ENCODE measurements around the gene FHIT. TPM values are rescaled to one million over a fixed set of nuclear protein-coding genes. Genes with fewer than 3 reads are reported as not detected.

Gene FHIT
- total and polyA plus RNA-seq, 11 donors = 4.2 to 26.8 (median 16.5) TPM

GRCh38 chr3:60298141-60298540 lies 953.1 kb downstream of the FHIT start:
- Histone ChIP-seq H3K36me3 (no peaks in the 10 kb centered on the region), H3K4me3 (no peak overlapping the region), H3K9me3 (peaks cover 0 to 7% (median 0%) of the 10 kb centered on the region in 12 donors), H3K27ac (no peak overlapping the region), H3K4me1 (peaks cover 0 to 7% (median 0%) of the 10 kb centered on the region in 12 donors), H3K27me3 (no peaks in the 10 kb centered on the region)
- 72 to 83% (median 81%) methylated on average over 3 of the region's 3 CpGs for WGBS, 4 donors
- ATAC-seq (no peak), DNase-seq (no peak)
- no peak for TF ChIP-seq CTCF (IDR thresholded peaks at IDR 0.05)
- no peak for TF ChIP-seq POLR2A (IDR thresholded peaks at IDR 0.05)
- intact Hi-C loops (cut with DNase I) = no loop called here

- no peak for ATAC-seq
- intact Hi-C loops (cut with DNase I) = no loop called here
Measured at GRCh38 chr3:60294181-60294580, 957.1 kb downstream of the FHIT start.

GRCh38 chr3:60291115-60291514 lies 960.1 kb downstream of the FHIT start:
- intact Hi-C loops (cut with DNase I) = no loop called here
- 85 to 96% (median 91%) methylated on average over 6 of the region's 6 CpGs for WGBS, 4 donors

More at GRCh38 chr3:60294181-60294580, 957.1 kb downstream of the FHIT start:
- Histone ChIP-seq H3K27ac (no peak overlapping the region), H3K4me1 (peaks cover 0 to 7% (median 0%) of the 10 kb centered on the region in 12 donors), H3K4me3 (no peak overlapping the region), H3K36me3 (no peaks in the 10 kb centered on the region), H3K27me3 (no peaks in the 10 kb centered on the region), H3K9me3 (peaks cover 0 to under 1% (median 0%) of the 10 kb centered on the region in 12 donors)
- 35 to 55% (median 44%) methylated on average over 3 of the region's 3 CpGs for WGBS, 4 donors
- no peak for DNase-seq
- TF ChIP-seq POLR2A (IDR thresholded peaks at IDR 0.05) (no peak), CTCF (IDR thresholded peaks at IDR 0.05) (no peak)

GRCh38 chr3:60290122-60290492 lies 961.1 kb downstream of the FHIT start:
- no peak for ATAC-seq
- Histone ChIP-seq H3K9me3 (no peaks in the 10 kb centered on the region), H3K27ac (no peak overlapping the region), H3K4me3 (no peak overlapping the region), H3K27me3 (no peaks in the 10 kb centered on the region), H3K4me1 (peaks cover 0 to 7% (median 0%) of the 10 kb centered on the region in 12 donors), H3K36me3 (no peaks in the 10 kb centered on the region)
- intact Hi-C loops (cut with DNase I) = no loop called here
- no peak for TF ChIP-seq POLR2A (IDR thresholded peaks at IDR 0.05)
- no peak for TF ChIP-seq CTCF (IDR thresholded peaks at IDR 0.05)
- WGBS, 4 donors = 92 to 97% (median 94%) methylated on average over 1 of the region's 1 CpG
- DNase-seq = no peak

More at GRCh38 chr3:60291115-60291514, 960.1 kb downstream of the FHIT start:
- Histone ChIP-seq H3K4me3 (no peak overlapping the region), H3K27ac (no peak overlapping the region), H3K4me1 (peaks cover 0 to 7% (median 0%) of the 10 kb centered on the region in 12 donors), H3K9me3 (no peaks in the 10 kb centered on the region), H3K36me3 (no peaks in the 10 kb centered on the region), H3K27me3 (no peaks in the 10 kb centered on the region)
- no peak for DNase-seq
- no peak for ATAC-seq
- TF ChIP-seq CTCF (IDR thresholded peaks at IDR 0.05) = no peak
- TF ChIP-seq POLR2A (IDR thresholded peaks at IDR 0.05) = no peak
